GM21528 (cell line): Measurements from ENCODE around the gene LAD1.

Source experiments
- ATAC-seq: cut with Tn5 transposase; IDR thresholded peaks from one replicate; pipeline ENCODE4 v1.9.1; 2021; ENCODE audit warnings: mild to moderate bottlenecking, moderate library complexity; ENCODE audit not compliant: unreplicated experiment, low FRiP score

LAD1 gene

GRCh38 chr1:201353186-201353940, 45.8 kb downstream of the LAD1 start:
- ATAC-seq: no peak

GRCh38 chr1:201351617-201352016, 47.5 kb downstream of the LAD1 start:
- no peak for ATAC-seq

- no peak for ATAC-seq
These were observed 48.2 kb downstream of the LAD1 start for GRCh38 chr1:201350884-201351283.

GRCh38 chr1:201350361-201350725, 48.8 kb downstream of the LAD1 start:
- no peak for ATAC-seq

GRCh38 chr1:201349092-201349491, 50.0 kb downstream of the LAD1 start:
- no peak for ATAC-seq

- no peak for ATAC-seq
These were observed 50.9 kb downstream of the LAD1 start for GRCh38 chr1:201348211-201348566.

GRCh38 chr1:201347498-201348210, 51.5 kb downstream of the LAD1 start:
- ATAC-seq: no peak

- no peak for ATAC-seq
These were observed 52.1 kb downstream of the LAD1 start for GRCh38 chr1:201346987-201347386.

GRCh38 chr1:201346337-201346939, 52.7 kb downstream of the LAD1 start:
- ATAC-seq: no peak

GRCh38 chr1:201345081-201345355, 54.1 kb downstream of the LAD1 start:
- no peak for ATAC-seq

GRCh38 chr1:201344206-201345080, 54.7 kb downstream of the LAD1 start:
- ATAC-seq: no peak

- no peak for ATAC-seq
These were observed 57.7 kb downstream of the LAD1 start for GRCh38 chr1:201341377-201341776.

GRCh38 chr1:201336711-201337450, 62.2 kb downstream of the LAD1 start:
- ATAC-seq: no peak

GRCh38 chr1:201335901-201336300, 63.2 kb downstream of the LAD1 start:
- no peak for ATAC-seq

GRCh38 chr1:201335174-201335870, 63.8 kb downstream of the LAD1 start:
- ATAC-seq: no peak

GRCh38 chr1:201334325-201335173, 64.6 kb downstream of the LAD1 start:
- ATAC-seq: no peak

- ATAC-seq: no peak
These were observed 66.3 kb downstream of the LAD1 start for GRCh38 chr1:201332616-201333335.

GRCh38 chr1:201332021-201332420, 67.1 kb downstream of the LAD1 start:
- no peak for ATAC-seq
